H4 (cell line): ENCODE results near the gene C15orf61. TPM values are rescaled to one million over a fixed set of nuclear protein-coding genes. Genes with fewer than 3 reads are reported as not detected.

Source experiments
- DNase-seq: peaks from one replicate; pipeline ENCODE4 v3.0.0-alpha.2; 2015; ENCODE audit warnings: low spot score
- total RNA-seq: library from RNA; depleted of rRNA; stranded (reverse); fragments of >200 nt; shearing (Covaris generic); gene quantifications from 2 replicates; pipeline ENCODE4 v1.2.3, GENCODE V29; 2014

Gene C15orf61
- total RNA-seq, 1 experiment from 2014 or later = 2.4 TPM

DNA sequence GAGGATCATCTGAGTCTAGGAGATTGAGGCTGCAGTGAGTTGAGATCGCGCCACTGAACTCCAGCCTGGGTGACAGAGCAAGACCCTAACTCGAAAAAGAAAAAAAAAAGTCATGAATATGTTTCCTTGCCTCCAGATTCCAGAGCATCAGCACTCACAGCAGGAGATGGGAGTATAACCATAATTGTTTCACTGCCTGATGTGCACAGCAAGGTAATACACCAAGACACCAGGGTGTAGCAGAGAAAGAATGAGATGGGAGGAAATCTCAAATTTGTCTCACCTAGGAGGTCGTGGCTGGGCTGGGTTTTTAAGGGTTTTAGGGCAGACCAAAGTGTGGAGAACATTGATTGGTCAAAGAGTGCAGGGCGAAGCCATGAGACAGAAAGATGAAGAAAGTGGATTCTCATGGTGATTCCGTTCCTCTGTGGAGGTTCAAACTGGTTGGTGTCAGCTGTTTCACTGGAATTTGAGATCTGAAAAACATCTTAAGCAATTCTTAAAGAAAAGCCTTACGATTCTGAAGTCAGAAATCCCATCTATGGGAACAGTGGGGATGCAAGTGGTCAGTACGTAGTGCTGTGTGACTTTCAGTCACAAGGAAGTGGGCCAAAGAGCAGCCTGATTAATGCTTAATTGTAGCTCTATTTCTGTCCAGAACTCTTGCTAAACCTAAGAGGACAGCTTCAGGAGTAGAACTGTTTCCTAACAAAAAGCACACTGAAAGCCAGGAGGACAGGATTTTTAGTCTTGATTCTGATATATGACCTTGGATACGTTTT lies 7.8 kb upstream of the C15orf61 start:
- no peak for DNase-seq

DNA sequence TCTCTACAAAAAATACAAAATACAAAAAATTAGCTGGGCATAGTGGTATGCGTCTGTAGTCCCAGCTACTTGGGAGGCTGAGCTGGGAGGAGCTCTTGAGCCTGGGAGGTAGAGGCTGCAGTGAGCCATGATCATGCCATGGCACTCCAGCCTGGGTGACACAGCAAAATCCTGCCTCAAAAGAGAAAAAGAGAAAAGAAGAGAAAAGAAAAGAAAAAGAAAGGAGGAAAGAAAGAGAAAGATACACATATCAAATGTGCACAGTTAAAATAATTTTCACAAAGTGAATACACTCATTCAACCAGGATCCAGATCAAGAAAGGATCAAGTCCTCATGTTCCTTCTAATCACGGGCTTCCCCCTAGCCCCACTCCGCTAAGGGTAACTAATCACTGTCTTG lies 5.8 kb upstream of the C15orf61 start:
- no peak for DNase-seq

DNA sequence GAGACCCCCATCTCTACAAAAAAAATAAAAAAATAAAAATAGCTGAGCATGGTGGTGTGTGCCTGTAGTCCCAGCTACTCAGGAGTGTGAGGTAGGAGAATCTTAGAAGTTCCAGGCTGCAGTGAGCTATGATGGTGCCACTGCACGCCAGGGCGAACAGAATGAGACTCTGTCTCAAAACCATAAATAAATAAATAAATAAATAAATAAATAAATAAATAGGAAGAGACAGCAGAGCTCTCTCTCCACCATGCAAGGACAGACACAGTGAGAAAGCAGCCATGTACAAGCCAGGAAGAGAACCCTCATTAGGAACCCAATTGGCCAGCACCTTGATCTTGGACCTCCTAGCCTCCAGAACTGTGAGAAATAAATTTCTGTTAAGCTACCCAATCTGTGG lies 5.4 kb upstream of the C15orf61 start:
- no peak for DNase-seq

DNA sequence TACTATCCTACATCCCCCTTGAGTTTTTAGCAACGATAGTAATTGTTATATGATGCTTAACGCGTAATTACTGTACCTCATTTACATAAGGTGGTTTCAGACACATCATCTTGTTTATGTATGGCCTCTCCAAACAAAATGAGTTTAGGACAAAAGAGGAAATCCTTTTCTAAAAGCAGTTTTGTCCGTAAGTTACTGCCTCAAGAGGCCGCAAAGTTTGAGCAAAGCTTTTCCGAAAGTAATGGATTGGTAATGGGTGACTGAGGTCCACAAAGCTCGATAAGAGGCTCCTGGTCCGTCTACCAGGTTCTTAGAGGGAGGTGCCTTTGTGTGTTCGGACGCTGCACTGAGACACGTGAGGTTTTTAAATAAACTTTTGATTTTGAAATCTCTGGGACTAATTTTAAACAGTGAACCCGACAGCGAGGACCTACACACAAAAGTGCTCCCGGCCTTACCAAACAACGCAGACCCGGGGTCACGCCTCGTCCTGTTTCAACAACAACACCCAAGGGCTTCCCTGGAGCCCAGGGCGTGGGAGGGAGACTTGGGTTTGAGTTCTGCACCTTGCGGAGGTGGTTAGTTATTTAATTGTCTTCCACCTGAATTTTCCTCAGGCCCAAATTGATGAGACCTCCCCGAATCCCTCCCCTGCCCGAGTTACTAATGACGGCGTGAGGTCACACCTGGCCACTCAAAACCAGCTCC lies 456 bp upstream of the C15orf61 start:
- DNase-seq = no peak

DNA sequence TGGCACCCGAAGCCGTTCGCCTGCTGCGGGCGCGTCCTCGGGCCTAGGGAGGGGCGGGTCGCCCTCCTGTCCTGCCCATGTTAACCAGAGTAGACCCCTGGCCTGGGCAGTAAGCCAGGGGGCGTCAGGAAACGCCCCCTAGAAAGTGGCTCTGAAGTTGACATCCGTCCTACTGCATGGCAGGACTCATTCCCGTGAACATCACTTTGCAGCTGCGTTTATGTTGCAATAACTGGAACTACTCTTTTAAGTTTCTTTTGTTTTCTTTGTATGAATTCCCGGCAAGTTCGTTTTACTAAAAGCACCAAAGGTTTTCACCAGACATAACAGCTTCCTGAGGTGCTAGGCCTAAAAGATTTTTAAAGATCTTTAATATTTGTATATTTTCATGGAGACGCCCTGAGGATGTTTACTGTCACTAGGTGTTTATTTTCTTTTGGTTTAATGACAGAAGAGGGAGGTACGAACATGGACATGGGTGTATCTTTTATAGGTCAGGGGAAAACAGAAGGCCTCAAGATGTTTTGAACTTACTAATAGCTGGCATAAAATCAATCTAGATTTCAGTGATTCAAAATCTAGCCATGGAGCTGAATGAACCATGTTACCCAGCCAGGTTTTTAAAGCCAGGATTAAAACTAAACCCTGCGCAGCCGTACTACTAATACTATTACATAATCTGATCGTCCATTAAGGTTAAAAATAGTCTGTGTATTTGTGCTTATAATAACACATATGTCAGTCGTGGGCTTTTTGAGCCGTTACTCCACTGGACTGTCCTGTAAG lies 1.0 kb downstream of the C15orf61 start:
- no peak for DNase-seq

DNA sequence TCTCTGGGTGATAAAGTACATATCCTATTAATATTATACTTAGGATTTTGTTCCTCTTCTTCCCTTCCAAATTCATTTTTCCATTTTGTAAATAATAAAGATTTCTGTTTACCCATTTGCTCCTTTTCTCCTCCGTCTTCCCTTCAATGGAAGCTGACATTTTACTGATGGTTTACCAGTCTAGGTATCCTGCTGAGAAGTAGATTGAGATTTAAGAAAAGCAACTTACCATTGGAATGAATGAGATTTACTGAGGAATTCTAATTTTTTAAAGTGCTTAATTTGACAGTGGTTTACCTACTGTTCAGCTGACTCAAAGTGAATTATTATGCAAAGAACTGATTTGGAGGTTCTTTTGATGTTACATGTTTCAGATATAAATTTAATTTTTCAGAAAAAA lies 2.4 kb downstream of the C15orf61 start:
- no peak for DNase-seq

DNA sequence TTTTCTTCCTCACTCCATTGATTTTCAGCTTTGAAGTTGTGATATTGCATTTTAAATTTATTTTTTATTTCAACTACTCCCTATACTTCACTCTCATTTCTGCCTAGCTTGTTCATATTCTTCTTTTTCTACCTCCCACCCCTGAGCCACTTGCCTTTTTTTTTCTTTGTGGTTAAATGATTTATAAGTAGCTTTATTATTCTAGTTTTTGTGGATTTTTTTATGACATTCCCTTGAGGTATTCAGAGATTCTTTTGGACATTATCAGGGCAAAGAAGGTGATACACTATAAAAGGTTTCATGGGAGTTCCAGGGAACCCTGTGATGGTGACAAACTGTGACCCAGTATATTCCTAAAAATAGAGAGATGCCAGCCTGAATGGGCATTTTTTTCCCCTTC lies 3.3 kb downstream of the C15orf61 start:
- no peak for DNase-seq

DNA sequence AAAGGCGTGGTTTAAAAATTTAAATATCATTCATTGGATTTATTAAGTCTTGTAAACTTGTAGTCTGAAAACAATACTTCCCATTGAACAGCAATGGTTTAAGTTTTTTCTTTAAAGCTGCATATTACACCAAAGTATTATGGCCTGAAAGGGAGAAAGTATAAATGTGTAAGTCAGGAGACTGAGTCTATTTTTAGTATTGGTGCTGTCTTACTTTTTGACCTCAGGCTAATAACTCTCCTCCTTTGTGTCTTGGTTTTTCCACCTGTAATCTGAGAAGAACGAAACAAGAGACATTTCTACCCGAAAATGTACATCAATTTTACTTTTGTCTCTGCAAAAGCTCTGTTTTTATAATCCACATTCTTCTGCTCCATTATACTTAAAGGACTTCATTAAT lies 7.6 kb downstream of the C15orf61 start:
- DNase-seq = no peak

DNA sequence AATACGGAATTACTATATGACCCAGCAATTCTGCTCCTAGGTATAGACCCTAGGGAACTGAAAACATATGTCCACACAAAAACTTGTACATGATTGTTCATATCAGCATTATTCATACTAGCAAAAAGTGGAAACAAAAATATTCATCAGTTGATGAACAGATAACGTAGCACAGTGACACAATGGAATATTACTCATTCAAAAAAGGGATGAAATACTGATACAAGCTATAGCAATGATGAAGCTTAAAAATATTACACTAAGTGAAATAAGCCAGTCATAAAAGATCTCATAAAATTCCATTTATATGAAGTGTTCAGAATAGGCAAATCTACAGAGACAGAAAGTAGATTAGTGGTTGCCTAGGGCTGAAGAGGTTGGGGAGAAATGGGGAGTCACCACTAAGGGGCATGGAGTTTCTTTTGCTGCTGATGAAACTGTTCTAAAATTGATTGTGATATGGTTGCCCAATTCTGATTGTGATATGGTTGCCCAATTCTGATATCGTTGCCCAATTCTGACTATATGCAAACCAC lies 10.5 kb downstream of the C15orf61 start:
- no peak for DNase-seq

DNA sequence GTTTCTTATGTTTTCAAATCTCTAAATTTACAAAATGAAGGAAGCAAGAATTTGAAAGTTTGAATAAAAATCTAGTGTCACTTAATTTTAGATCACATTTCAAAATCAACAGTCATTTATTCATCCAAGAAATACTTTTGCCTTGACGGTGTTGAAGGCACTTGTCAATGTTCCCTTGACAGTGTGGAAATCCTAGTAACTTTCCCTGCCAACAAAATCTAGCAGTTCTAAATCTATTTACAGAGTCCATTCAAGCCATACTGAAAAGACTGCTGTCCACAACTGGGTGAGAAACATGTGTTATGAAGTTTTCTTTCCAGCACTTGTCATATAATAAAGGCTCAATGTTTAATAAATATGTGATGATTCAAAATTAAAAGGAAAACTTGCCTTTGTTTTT lies 12.9 kb downstream of the C15orf61 start:
- DNase-seq = no peak

DNA sequence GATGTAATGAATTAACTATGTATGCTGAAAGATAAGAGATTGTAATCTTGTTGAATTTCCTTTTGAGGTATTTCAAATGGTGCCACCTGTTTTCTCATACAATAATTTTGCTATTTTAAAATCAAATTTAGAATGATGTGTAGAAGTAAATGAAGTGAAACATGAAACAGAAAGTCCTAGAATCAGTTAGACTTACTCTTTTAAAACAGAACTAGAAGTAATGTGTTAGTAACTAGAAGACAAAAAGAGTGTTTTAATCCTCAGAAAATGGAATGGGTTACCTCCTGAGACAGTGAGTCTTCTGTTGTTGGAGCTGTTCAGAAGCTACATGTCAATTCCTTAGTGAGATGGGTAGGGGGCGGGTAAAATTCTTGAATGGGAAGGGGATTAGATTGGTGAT lies 13.4 kb downstream of the C15orf61 start:
- no peak for DNase-seq

DNA sequence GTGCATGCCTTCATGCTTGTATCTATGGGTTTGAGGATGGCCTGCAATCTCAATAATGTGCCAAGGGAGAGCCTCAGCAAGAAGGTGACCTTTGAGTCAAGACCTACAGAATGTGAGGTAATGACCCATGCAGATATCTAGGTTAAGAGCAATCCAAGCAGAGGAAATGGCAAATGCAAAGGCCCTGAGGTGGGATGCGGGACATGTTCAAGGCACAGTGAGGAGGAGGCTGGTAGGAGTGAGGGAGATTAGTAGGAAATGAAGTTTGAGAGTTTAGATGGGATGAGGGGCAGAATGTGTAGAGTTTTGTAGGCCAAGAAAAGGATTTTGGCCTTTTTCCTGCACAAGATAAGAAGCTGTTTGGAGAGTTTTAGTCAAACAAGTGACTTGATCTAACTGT lies 16.8 kb downstream of the C15orf61 start:
- no peak for DNase-seq

DNA sequence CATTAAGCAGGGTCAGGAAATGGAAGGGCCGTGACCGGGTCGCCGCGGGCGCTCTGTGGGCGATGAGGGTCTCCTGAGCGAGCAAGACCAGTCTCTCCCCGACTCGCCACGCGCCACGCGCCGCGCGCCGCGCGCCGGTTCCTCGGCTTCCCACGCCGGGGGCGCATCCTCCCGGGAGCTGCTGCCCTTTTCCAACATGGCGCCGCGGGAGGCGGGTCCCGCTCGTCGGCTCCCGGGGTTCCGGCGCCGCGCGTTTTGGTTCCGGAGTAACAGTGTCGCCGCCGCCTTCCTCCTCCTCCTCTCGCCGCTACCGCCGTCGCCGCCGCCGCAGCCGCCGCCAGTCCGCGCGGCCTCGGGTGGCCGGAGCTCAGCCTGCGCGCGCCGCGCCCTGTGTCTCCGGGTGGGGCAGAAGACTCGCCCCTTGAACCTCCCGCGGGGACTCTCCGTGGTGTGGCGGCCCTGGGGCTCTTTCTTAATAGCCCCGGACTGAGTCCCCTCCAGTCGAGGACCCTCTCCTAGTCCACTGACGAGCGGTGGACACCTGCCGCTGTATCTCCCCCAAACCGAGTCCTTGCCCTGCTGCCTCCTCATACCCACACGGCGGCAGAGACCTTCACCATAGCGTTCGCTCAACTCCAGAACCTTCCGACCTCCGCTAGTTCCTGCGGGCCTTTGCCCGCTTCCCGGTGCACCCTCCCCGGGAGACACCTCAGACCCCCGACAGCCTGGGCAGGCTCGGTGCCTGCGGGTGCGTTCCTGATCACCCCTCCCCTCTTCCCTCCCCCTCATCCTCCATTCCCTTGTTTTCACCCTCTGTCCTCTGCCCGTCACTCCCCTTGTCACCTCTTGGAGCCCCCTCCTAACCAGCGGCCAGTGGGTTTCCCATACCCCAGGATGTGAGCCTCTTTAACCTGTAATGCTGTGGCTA lies 21.8 kb downstream of the C15orf61 start, which contains the start of gene MAP2K5:
TSS of gene MAP2K5 (plus strand) at position 284 of the 928 bp plus-strand sequence. CDS start at position 917, 633 bp downstream.
- peak; percentile 24 for DNase-seq

DNA sequence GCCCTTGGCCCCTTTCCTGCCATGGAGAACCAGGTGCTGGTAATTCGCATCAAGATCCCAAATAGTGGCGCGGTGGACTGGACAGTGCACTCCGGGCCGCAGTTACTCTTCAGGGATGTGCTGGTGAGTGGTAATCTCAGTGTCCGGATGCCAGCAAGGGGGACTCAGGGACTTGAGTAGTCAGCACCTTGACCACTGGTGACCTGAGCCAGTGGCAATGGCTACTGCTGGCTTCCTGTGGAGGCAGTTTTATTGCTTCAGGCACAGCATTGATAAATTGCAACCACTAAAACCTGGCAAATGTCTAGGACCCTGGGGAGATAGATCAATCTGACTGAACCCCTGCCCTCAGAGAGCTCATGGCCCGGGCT lies 22.4 kb downstream of the C15orf61 start:
- no peak for DNase-seq

DNA sequence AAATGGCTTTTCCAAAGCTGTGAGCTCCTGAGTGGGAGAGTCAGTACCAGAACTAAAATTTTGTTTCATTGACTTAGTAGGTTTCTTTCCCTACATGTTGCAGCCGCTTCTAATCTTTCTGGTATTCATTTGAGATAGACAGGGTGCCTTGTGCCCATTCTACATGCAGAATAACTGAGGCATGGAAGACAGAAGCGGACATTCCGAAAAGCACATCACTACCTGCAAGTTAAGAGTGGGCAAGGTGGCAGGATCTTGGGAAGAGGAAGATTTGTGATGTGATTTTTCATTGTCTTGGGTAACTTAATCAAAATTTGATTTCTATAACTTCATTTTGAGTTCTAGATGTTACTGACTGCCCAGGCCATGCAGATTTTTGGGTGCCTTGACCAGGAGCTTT lies 23.5 kb downstream of the C15orf61 start:
- no peak for DNase-seq

DNA sequence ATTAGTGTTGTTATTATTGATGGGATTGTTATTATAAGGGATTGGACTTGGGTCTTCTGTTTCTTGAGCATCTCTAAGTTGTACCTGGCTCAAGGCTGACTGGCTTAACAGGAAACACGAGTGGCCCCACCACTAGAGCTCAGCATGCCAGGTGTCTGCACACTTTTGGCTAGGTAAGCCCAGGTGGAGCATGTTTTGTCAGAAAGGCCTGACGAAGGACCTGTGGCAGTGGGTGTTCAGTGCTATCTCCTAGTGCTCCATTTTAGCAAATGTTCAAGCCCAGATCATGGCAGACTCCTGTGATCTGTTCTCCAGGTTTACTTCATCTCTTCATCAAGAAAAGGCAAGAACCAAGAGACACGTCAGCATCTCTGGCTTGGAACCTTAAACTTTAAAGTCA lies 24.9 kb downstream of the C15orf61 start:
- DNase-seq = no peak

DNA sequence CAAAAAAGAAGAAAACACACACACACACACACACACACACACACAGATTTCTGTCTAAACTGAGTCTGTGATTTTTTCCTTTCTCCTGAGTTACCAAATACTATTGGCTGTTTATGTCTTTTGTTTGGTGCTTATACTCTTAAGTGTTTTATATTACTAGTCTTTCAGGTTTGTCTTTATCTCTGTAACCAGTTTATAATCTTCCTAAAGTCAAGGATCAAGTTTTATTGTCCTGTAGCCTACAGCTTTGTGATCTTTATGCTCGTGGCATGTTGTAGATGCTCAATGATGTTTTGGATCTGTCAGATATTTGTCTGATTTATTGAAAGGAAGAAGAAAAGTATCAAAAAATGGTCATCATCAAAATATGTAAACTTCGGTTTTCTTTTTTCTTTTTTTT lies 26.1 kb downstream of the C15orf61 start:
- DNase-seq = no peak

DNA sequence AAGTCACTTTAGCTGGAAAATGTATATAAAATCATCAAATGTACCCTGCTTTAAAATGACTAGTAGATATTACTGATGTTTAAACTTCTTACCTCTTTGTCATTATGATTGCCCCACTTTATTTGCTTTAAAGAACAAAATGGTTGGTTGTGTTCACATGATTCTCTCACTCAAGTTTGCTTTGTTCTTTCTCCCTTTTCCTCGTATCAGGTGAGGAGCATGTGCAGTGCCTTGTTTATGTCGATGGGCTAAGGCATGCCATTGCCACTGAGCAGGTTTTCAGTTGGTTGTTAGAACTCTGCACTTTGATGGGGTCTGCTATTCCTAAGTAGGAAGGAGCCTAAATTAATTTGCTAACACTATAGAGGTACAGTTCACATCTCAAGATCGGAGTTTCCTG lies 26.9 kb downstream of the C15orf61 start:
- DNase-seq = no peak

DNA sequence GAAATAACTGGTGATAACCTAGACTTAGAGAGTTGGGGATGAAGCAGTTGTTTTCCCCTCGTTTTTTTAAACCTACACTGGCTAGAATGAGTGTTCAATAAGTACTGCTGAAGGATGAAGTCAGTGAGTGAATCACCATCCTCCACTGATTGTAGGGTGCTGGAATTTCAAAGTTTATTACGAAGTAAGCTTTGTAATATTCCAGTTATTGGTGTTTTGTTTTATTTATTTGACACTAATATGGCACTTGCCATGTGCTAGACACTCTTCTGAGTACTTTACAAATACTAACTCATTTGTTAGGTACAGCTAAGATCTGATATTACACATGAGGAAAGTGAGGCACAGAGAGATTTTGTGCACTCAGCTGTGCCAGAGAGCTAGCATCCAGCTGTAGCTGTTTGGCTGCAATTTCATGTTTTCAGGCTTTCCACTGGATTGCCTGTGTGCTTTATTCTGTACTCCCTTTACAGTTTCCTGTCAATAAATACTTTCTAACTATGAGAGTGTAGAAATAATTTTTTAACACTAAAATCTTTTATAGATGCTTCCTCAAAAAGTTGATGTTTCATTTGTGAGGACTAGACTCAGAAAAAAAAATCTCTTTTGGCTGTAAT lies 27.4 kb downstream of the C15orf61 start:
- no peak for DNase-seq

DNA sequence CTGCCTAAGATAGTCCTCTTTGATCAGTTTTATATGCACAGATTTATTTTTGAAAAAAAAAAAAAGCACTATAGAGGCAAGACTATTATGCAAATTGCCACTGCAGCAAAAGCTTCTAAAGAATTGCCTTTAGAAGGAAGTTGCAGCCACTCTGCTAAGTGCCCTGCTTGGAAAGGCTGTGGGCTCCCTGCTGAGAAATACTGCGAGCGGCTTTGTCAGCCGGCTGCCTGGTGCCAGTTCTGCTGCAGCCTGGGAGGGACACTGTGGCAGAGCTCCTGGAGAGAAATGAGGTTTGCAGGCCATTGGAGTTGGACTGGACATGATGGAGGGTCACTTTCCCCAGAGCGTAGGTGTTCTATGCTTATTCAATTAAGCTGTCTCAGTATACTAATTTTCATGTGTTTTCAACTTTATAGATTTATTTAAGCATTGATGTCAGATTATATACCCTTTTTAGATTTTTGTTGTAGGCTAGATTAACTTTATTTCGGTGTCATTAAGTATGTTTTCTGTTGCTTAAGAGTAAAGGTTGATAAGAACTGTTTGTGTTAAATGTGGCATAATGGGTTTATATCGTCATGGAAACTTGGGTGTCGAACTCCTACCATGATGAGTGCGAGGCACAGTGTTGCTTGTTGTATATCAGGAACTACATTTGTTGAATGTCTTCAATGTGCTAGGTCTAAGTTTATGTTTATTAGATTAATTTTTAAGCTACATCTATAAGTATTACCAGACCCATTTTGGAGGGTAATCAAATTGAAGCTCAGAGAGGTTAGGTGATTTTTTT lies 28.1 kb downstream of the C15orf61 start:
- peak; percentile 9 for DNase-seq
